Left lung (tissue), 10 donors: ENCODE results near the gene SFXN5. TPM values are rescaled to one million over a fixed set of nuclear protein-coding genes. Genes with fewer than 3 reads are reported as not detected.
A peak's percentile ranks its signal among the peaks of the same experiment; 100 is the strongest.

Experiments used
- ATAC-seq: fragments of 200-7000 bp; cut with Tn5 transposase; one replicate; pipeline ENCODE4 v1.9.1; 2020; ENCODE audit warnings: moderate library complexity
- DNase-seq, 4 donors: peaks; one replicate each; pipeline ENCODE4 v3.0.0-alpha.2; 2013 to 2020
- H3K27ac ChIP-seq, 2 donors: fragments of 200-600 bp; sonication (generic) in 1 of 2; one replicate each; pipeline versions ENCODE4 v1.5.0 to v1.8.0; 2020 to 2021
- H3K27me3 ChIP-seq, 2 donors: fragments of 200-600 bp; sonication (generic) in 1 of 2; one replicate each; pipeline versions ENCODE4 v1.5.0 to v1.8.0; 2020 to 2021
- H3K36me3 ChIP-seq, 2 donors: fragments of 200-600 bp; sonication (generic) in 1 of 2; one replicate each; pipeline versions ENCODE4 v1.5.0 to v1.8.0; 2020 to 2021
- H3K4me1 ChIP-seq, 2 donors: fragments of 200-600 bp; one replicate each; pipeline ENCODE4 v1.8.0; 2021
- H3K4me3 ChIP-seq, 2 donors: fragments of 200-600 bp; sonication (generic) in 1 of 2; one replicate each; pipeline versions ENCODE4 v1.5.0 to v1.8.0; 2020 to 2021; ENCODE audit warnings: mild to moderate bottlenecking in 1 of 2
- H3K9me3 ChIP-seq, 2 donors: fragments of 200-600 bp; sonication (generic) in 1 of 2; one replicate each; pipeline versions ENCODE4 v1.5.0 to v1.8.0; 2020 to 2021
- CTCF ChIP-seq, 2 donors: fragments of 200-600 bp; sonication (generic) in 1 of 2; IDR thresholded peaks; one replicate each; pipeline versions ENCODE4 v1.5.0 to v1.8.0; 2021; ENCODE audit warnings: antibody characterized with exemption in 2 of 2
- intact Hi-C, 2 donors: fragments of 100-400 bp; cut with DNase I; formaldehyde crosslinking; loops; one replicate each; pipeline versions ENCODE4 v1.11.2 to v1.14.2; 2022
- polyA plus RNA-seq, 6 donors: library from polyadenylated mRNA; unstranded; fragments of 120-200 nt; gene quantifications; one replicate each; pipeline ENCODE4 v1.2.1, GENCODE V29; 2013; ENCODE audit not compliant: insufficient read length in 6 of 6
- total RNA-seq, 2 donors: library from RNA; stranded (reverse); fragmentation: NEBNext Ultra II Directional; extraction: Animal tissue kit (Norgen Biotek cat#: 25700); gene quantifications; one replicate each; pipeline ENCODE4 v1.2.1, GENCODE V29; 2021
- donor health status: DM: no; HTN: yes; CAD: no.
- donor health status: DM: no; HTN: no; CAD: no.

SFXN5 gene
- total and polyA plus RNA-seq, 8 donors: 14.5 to 21.1 (median 15.8) TPM

- Histone ChIP-seq H3K36me3 (peaks cover 0 to 28% of the 10 kb centered on the region in 2 donors), H3K27me3 (no peaks in the 10 kb centered on the region), H3K27ac (no peak overlapping the region), H3K4me3 (no peak overlapping the region), H3K9me3 (no peaks in the 10 kb centered on the region), H3K4me1 (no peaks in the 10 kb centered on the region)
- no peak for ATAC-seq
- intact Hi-C loops: no loop called here
- DNase-seq: peak in 1 of 4 donors; percentile 48
- no peak for TF ChIP-seq CTCF (IDR thresholded peaks at IDR 0.05)
Observed at GRCh38 chr2:72943540-72944395, 127.7 kb downstream of the SFXN5 start.

GRCh38 chr2:72942881-72943418 lies 128.6 kb downstream of the SFXN5 start:
- Histone ChIP-seq H3K27ac (no peak overlapping the region), H3K4me3 (no peak overlapping the region), H3K4me1 (no peaks in the 10 kb centered on the region), H3K36me3 (peaks cover 0 to 28% of the 10 kb centered on the region in 2 donors), H3K9me3 (no peaks in the 10 kb centered on the region), H3K27me3 (no peaks in the 10 kb centered on the region)
- DNase-seq (peak in 1 of 4 donors; percentile 46), ATAC-seq (no peak)
- no peak for TF ChIP-seq CTCF (IDR thresholded peaks at IDR 0.05)
- intact Hi-C loops: no loop called here

GRCh38 chr2:72942293-72942692 lies 129.2 kb downstream of the SFXN5 start:
- H3K4me1 ChIP-seq: no peaks in the 10 kb centered on the region
- H3K4me3 ChIP-seq: no peak overlapping the region
- H3K36me3 ChIP-seq: peaks cover 0 to 28% of the 10 kb centered on the region in 2 donors
- DNase-seq (peak in 1 of 4 donors; percentile 66), ATAC-seq (no peak)
- H3K9me3 ChIP-seq: no peaks in the 10 kb centered on the region
- intact Hi-C loops: no loop called here
- H3K27ac ChIP-seq: no peak overlapping the region
- H3K27me3 ChIP-seq: peaks cover 0 to 2% of the 10 kb centered on the region in 2 donors
- TF ChIP-seq CTCF (IDR thresholded peaks at IDR 0.05): no peak

- H3K4me1 ChIP-seq: no peaks in the 10 kb centered on the region
- ATAC-seq (no peak), DNase-seq (no peak)
- TF ChIP-seq CTCF (IDR thresholded peaks at IDR 0.05): no peak
- H3K4me3 ChIP-seq: no peak overlapping the region
- peaks cover 0 to 28% of the 10 kb centered on the region in 2 donors for H3K36me3 ChIP-seq
- intact Hi-C loops: no loop called here
- H3K27me3 ChIP-seq: peaks cover 0 to 9% of the 10 kb centered on the region in 2 donors
- H3K27ac ChIP-seq: no peak overlapping the region
- no peaks in the 10 kb centered on the region for H3K9me3 ChIP-seq
Observed at GRCh38 chr2:72940786-72941185, 130.7 kb downstream of the SFXN5 start.

GRCh38 chr2:72940361-72940760 lies 131.2 kb downstream of the SFXN5 start:
- H3K36me3 ChIP-seq: peaks cover 0 to 28% of the 10 kb centered on the region in 2 donors
- no peaks in the 10 kb centered on the region for H3K4me1 ChIP-seq
- DNase-seq (peak in 1 of 4 donors; percentile 43), ATAC-seq (no peak)
- H3K27ac ChIP-seq: no peak overlapping the region
- no peaks in the 10 kb centered on the region for H3K9me3 ChIP-seq
- peaks cover 0 to 9% of the 10 kb centered on the region in 2 donors for H3K27me3 ChIP-seq
- no peak for TF ChIP-seq CTCF (IDR thresholded peaks at IDR 0.05)
- H3K4me3 ChIP-seq: no peak overlapping the region
- intact Hi-C loops: no loop called here
